Nucleus accumbens (tissue), 56 donors: ENCODE measurements around the gene VPS13C.

Experiments
- DNase-seq, 56 donors: peaks; one replicate each; lab custom pipeline; 2025; lab: John Stamatoyannopoulos, UW

VPS13C gene

DNA sequence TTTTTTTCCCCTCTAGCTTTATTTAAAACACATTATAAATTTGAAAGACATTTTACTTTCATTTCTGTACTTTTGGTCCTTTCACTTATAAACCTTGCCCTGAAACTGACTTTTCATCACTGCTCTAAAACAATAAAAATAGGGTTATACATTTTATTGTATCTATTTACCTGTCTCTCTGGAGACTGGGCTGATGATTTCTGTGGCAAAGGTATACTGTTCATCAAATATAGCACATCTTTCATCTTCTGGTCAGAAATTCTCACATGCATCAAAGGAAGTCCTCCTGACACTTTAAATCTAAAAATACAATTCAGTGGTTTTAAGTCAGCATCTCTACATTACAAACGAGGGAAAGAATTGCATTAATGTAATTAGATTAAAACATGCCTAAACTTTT, 86.1 kb downstream of the VPS13C start:
- DNase-seq: no peak

DNA sequence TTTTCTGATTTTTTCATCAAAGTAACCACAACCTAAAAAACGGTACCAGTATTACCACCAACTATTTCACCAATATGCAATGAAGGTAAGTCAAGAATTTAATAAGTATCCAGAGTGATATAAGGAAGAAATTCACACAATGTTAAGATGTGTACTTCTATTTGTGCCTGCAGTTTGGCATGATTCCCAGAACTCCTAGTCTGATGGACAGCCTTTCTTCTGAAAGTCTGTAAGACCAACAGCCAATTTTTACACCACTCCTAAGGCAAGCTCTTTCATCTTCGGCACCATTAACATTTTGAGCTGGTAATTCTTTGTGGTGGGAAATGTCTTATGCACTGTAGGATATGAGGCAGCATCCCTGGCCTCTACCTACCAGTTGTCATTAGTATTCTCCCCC, 108.3 kb downstream of the VPS13C start:
- DNase-seq: no peak

DNA sequence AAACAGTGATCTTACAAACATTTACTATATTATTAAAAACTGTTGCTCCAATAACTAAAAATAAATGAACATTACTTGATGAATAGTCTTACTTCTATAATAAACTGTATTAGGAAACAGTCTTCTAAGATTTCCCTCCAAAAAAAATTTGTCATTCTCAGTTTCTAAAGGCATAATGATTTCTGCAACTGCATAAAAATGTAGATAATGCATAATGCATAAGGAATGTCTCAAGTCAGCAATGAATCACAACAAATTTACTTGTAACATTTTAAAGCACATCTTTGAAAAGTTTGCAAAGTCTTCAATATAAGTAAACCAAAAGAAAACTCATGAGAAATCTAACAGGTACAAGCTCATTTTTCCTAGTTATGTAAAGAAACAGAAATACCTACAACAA, 113.5 kb downstream of the VPS13C start:
- no peak for DNase-seq

DNA sequence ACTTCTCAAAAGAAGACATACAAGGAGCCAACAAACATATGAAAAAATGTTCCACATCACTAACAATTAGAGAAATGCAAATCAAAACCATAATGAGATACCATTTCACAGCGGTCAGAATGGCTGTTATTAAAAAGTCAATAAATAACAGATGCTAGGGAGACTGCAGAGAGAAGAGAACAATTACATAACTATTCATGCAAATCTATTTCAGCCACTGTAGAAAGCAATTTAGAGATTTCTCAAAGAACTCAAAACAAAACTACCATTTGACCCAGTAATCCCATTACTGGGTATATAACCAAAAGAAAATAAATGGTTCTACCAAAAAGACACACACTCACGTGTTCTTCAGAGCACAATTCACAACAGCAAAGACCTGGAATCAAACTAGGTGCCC, 116.3 kb downstream of the VPS13C start:
- no peak for DNase-seq

DNA sequence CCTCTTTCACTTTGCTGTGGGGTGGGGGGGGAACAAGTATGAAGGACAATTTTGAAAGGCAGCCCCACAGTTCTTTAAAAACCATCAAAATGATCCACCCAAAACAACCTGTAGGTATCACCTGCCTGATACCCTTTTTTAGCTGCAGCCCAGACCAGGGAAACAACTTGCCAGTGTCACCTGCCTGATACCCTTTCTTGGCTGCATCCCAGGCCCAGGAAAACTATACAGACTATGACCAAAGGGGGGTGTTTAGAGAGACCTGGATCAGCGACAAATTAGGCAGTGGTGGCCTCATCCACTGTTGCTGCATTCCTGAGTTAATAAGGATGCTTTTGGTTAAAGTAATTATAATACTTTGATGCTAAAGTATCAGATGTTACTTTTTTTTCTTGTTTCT, 122.0 kb downstream of the VPS13C start:
- DNase-seq: no peak

DNA sequence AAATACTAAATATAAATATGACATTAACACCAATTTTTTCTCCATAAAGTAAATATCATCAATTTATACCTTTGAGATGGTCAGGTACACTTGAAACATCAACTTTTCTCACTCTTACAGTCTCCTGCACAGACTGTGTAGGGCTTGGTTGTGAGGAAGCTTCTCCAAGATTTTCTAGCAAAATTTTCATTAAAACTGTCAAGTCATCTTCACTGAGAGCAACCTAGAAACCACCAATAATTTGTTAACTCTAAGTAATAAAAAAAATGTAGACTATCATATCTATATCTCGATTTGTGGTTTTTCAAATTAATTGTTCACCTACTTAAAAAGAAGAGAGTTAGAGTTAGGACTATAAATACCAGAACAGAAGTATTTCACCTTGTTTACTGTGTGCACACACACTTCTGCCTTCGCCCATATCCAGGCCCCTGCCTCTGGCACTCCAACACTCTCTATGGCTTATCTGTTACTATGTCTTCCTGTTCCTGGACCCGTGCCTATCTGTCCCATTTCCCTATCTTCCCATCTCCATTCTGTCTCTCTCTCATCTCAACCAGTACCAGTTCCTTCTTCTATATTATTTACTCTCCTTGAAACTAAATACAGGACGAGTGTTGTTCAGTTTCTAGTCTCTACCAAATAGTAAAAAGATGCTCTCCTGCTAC, 123.6 kb downstream of the VPS13C start:
- no peak for DNase-seq

DNA sequence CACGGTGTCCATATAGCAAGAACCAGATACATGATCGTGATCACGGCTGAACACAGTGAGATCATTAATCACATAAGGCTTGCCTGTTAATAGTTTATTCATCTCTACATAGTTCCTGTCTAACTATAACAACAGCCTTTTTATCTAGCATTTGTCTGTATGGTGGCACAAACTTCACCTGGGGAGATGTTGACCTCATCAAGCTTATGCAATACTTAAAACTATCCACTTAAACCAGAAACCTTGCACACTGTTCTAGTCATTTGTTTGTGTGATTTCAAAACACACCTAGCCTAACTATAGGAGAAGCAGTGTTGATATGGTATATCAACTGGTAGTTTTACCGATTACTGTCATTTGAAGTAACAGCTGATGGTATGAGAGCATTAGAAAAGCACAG, 124.8 kb downstream of the VPS13C start:
- DNase-seq: no peak

DNA sequence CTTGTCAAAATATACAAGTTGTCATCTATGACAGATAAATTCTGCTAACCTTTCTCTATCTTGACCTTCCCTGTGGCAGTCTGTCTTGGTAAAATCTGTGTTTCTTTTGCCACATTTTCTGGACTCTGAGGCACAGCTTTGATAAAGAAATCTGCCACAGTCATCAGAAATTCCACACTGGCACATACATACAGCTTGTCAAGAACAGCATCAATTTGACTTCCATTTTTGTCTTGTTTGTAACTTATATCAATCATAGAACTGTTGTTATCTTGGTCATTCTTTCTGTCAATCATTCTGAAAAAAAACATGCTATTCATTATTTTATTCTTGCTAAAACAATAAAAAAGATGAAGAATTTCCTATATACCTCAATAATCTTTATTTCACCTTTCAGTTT, 130.8 kb downstream of the VPS13C start:
- no peak for DNase-seq

DNA sequence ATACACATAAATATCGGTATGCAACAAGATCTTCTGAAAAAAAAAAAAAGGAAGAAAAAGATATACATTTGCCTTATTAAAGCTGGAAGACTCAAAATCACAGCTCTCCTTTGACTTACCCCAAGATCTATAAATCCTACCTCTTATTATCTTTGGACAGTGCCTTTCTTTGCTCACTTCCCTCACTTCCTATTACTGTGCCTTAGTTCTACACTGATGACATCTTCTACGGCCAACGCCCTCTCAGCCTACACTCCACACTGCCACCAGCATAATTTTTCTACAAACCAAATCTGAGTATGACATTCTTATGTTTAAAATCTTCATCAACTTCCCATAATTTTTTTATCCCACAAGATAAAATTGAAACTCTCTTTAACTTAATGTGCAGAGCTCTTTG, 137.1 kb downstream of the VPS13C start:
- no peak for DNase-seq

DNA sequence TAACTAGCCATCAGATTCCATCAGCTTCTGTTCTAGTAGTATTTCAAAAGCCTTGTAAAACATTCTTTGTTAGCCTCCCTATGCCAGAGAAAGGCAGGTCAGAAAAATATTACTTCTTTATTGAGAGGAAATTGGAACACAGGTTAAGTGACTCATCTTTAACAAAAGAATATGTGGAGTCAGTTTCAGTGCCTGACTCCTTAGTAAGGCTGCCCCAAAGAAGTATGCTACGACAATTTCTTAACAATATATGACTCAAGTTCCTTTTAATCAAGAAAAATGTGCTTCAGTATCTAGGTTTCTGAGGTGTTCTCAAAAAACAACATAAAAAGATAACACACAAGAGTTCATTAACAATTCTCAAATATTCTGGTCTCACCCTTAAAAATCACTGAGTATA, 139.2 kb downstream of the VPS13C start:
- DNase-seq: no peak

DNA sequence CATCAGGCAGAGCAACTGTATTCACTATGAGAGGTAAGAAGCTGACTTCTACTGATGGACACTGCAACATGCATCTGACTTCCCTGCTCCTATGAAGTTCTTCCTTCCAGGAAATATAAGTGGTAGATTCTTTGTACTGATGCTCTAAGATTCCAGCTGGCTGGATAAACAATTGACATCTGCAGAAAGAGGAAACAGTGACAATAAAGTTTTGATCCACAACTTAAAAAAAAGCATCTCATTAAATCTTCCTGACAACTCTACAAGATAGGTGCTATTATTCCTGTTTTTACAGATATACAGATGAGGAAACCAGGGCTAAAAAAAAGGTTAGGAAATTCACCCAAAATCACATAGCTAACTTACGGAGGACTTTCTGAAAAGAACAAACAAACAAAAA, 142.8 kb downstream of the VPS13C start:
- DNase-seq: no peak

DNA sequence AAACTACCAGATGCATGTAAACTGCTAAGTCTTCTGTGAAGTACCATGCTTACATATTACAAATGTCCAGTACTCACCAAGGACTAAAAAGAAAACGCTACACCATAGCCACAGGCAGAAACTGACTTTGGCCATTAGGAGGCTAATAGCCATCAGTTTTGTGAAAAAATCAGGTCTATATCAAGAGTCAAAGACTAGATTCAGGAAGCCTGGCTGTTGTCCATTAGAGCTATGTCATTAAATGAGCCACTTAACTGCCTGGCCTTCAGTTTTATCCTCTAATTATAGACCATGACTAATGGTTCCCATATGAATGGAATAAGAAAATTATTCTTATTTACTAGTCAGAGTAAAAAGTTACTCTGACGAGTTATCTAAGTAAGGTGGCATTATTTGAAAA, 144.1 kb downstream of the VPS13C start:
- no peak for DNase-seq

DNA sequence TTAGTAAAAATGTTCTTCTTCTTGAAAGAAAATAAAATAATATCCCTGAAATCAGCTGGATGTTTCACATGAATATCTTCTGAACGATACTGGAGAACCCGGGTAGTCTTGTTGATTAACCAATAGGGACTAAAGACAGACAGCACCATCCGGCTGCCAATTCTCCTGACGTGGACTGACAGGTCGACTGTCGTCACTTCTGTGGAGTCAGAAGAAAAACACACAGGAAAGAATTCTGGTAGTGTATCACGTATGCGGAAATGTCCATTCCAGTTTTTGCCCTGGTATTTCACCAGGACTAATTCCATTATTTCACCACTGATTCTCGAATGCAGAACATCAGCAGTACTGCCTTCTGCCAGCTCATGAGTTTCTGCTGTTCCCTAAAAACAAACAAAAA, 144.6 kb downstream of the VPS13C start:
- no peak for DNase-seq

DNA sequence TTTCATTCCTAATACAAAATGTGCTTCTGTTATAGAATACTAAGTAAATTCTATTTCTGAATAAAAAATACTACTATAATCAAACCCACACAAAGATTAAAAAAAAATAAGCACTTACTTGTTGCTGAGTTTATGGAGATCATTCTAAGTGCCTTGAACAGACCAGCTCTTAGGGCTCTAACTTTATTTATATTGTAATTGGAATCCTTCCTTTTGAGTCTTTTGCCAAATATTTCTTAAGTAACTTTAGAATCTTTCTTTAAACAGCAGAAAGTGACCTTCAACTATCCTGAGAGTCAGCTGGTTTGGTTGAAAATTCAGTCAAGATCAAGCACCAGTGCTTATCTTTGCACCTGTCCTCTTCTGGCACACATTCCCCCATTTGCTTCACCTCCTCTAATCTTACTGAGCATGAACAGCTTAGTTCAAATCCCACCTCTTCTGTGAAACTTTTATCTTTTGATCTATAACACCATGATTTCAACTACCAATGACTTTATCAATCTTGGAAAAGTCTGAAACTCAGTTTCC, 149.3 kb downstream of the VPS13C start:
- no peak for DNase-seq

DNA sequence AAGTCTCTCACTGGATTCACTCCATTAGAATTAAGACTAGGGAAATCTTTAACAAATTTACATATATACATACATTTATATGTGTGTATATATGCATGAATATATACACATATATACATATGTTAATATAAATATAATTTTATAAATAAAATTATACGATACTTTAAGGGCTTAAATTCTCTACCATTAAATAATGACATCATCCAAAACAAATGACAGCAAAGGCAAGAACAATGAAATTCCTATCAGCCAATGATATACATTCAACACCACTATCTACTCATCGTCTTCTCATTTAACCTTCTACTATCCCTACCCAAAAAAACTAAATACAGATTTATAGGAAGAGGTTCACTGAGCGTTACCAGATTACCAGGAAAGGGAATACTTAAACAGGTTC, 152.0 kb downstream of the VPS13C start:
- DNase-seq: no peak

DNA sequence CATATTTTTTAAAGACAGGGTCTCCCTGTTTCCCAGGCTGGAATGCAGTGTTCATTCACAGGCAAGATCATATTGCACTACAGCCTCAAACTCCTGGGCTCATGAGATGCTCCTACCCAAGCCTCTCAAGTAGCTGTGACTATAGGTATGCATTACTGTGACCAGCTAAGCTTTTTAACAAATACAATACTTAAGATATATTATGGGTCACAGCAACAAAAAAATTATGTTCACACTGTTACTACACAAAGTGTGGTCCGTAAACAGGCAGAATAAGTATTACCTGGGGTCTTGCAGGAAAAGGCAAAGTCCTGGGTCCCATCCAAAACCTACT, 152.5 kb downstream of the VPS13C start:
- no peak for DNase-seq

DNA sequence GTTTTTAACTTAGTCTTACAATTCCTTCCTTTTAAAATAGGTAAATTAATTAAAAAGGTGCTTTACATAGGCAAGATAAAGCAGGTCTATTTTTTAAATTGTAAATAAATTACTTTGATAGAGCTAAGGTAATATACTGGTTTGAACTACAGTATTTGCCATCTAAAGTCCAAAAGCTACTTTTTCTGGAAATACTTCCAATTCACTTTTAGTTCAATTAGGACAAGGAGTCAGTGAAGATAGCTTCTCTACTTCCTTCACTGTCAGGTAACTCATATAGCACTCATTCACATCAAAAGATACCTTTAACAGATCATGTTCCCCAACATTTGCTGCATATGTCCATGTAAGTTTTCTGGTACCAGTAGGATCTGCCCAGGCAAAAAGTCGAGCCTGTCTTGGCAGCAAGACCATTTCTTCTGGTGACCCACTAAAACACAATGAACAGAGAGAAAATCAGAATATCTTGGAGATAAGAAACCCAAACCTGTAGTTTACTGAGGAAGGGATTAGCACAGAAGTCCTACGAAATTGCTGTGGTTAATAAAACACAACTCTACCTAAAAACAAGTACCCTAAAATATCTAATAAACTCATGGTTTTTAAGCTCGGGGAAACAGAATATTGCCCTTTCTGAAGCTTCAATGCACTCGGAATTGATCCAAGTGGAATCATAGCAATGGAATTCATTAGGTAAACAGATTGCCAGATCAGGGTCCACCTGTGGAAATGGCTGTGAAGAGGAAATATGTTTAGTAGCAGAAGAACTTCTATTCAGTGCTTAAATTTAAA, 153.1 kb downstream of the VPS13C start:
- no peak for DNase-seq

DNA sequence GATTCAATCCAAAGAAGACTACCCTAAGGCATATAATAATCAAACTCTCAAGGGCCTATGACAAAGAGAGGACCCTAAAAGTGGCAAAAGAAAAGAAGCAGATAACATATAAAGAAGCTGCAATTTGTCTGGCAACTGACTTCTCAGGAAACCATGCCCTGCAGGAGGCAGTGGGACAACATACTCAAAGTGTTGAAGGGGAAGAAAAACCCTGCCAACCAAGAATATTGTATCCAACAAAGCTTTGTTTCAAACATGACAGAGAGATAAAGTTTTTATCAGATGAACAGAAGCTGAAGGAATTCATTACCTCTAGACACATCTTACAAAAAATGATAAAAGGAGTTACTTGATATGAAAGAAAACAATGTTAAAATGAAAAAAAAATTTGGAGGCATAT, 167.1 kb downstream of the VPS13C start:
- no peak for DNase-seq

DNA sequence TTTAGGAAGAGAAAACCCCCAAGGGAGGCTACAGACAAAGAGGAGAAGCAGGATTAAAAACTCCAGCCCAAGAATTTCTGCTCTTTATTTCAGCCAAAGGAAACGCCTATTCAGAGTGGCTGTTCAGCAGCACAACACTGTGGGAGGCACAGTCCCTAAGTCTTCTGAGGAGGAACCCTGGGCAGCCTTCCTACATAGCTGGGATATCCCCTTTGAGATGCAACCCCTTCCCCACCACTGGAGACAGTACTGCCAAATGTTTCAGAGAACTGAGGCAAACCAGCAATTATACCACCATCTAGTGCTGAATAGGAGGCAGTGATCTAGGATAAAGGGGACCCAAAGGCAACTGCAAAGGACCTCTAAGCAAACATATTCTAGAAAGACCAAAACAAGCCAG, 168.1 kb downstream of the VPS13C start:
- no peak for DNase-seq

DNA sequence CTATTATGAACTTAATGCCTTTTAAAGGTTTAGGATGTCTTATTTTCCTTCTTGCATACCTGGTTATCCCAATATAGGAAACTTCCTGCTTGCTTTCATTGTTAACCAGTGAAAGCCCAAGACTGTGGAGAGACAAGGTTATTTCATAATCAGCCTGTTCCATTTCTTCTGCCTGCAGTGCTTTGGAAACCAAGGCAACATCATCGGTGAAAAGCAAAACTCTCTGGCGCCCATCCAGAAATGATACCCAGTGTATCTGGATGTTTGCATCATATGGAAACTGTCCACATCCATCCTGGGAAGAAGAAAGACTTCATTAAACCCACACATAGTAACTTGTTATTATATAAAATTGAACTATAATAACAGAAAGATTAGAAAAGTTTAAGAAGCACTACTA, 170.1 kb downstream of the VPS13C start:
- no peak for DNase-seq

DNA sequence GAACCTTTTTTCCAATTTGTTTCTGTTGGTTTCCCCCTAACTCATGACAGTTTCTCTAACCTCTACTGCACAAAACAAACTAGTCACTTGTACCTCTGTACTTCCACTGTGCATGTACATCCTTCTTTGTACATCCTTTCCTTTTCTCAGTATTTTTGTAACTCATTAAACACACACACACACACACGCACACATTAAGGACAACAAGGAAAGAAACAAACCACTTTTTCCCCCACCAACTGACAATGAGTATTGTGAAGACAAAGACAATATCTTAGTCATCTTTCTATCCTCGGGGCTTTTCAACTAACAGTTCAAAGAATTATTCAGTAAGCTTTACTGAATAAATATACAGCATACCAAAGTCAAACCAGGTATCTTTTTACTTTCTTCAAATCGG, 170.5 kb downstream of the VPS13C start:
- DNase-seq: no peak

DNA sequence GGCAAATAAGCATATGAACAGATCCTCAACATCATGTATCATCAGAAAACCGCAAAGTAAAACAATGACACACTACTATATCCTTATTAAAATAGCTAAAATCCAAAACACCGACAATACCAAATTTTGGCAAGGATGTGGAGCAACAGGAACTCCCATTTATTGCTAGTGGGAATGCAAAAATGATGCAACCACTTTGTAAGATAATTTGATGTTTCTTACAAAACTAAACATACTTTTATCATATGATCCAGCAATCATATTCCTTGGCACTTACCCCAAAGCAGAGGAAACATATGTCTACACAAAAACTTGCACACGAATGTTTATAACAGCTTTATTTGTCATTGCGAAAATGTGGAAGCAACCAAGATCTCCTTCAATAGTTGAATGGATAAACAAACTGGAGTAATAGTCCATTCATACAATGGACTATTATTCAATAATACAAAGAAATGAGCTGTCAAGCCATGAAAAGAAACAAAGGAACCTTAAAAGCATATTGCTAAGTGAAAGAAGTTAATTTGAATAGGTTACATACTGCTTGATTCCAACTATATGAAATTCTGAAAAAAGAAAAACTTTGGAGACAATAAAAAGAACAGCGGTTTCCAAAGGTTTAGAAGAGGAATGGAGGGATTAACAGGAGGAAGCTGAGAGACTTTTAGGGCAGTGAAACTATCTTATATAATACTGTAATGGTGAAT, 172.0 kb downstream of the VPS13C start:
- no peak for DNase-seq
